Astrocyte (in vitro differentiated cells and primary cell): ENCODE measurements around the gene CYP46A1.

Experiments
- CTCF ChIP-seq: IDR thresholded peaks from 2 replicates; pipeline ENCODE4 v1.5.1; 2011; ENCODE audit warnings: low read depth, mild to moderate bottlenecking, inconsistent platforms, low read length, moderate library complexity; ENCODE audit not compliant: insufficient read depth
- EZH2 ChIP-seq: IDR thresholded peaks from 2 replicates; pipeline ENCODE4 v1.6.1; 2012; ENCODE audit warnings: mild to moderate bottlenecking, low read length, inconsistent platforms; ENCODE audit not compliant: insufficient read depth

- no peak for TF ChIP-seq EZH2
- TF ChIP-seq CTCF, result no peak
Measured at GRCh38 chr14:99678198-99678597, 5.9 kb upstream of the CYP46A1 start.
